IMR-90 (cell line): Measurements from ENCODE around the gene IQCK. TPM values are rescaled to one million over a fixed set of nuclear protein-coding genes. Genes with fewer than 3 reads are reported as not detected.
A peak's percentile ranks its signal among the peaks of the same experiment; 100 is the strongest.

Source experiments
- ATAC-seq: fragments of 200-7000 bp; cut with Tn5 transposase; 2 replicates; pipeline ENCODE4 v1.9.1; 2020; ENCODE audit warnings: low read depth, mild to moderate bottlenecking, moderate library complexity
- BruUV-seq: library from RNA; stranded (reverse); fragments of 400-500 nt; replicated peaks from 2 replicates; lab custom pipeline; 2021; lab: Mats Ljungman, UMichigan
- CTCF ChIA-PET: fragments of 300-600 bp; formaldehyde crosslinking; extraction: SDS; loops from one replicate; lab custom pipeline; 2021; ENCODE audit warnings: antibody characterized with exemption; lab: Yijun Ruan, JAX
- POLR2A ChIA-PET: fragments of 300-600 bp; sonication (Branson Sonifier 250); formaldehyde crosslinking; loops from one replicate; lab custom pipeline; 2022; ENCODE audit warnings: antibody characterized with exemption; ENCODE audit not compliant: unreplicated experiment; lab: Charles Lee
- DNase-seq: peaks from one replicate; pipeline ENCODE4 v3.0.0; 2013
- H2AFZ ChIP-seq: replicated peaks from 2 replicates; pipeline ENCODE3; 2013; ENCODE audit warnings: low read length, mild to moderate bottlenecking; ENCODE audit not compliant: poor library complexity
- H2AK5ac ChIP-seq: 2 replicates; pipeline ENCODE4 v1.6.1; 2013; ENCODE audit warnings: low read depth, low read length, inconsistent platforms
- H2AK9ac ChIP-seq: replicated peaks from 2 replicates; pipeline ENCODE3; 2013; ENCODE audit warnings: mild to moderate bottlenecking, low read depth, low read length, moderate library complexity; ENCODE audit not compliant: poor library complexity
- H2BK120ac ChIP-seq: 2 replicates; pipeline ENCODE4 v1.6.1; 2013; ENCODE audit warnings: low read depth, low read length, inconsistent platforms
- H2BK15ac ChIP-seq: 3 replicates; pipeline ENCODE4 v1.6.1; 2013; ENCODE audit warnings: low read depth, low read length, inconsistent platforms
- H2BK20ac ChIP-seq: 2 replicates; pipeline ENCODE4 v1.6.1; 2013; ENCODE audit warnings: low read depth, mild to moderate bottlenecking, inconsistent platforms, low read length, moderate library complexity
- H2BK5ac ChIP-seq: 2 replicates; pipeline ENCODE4 v1.6.1; 2013; ENCODE audit warnings: mild to moderate bottlenecking, low read depth, low read length, inconsistent platforms; ENCODE audit not compliant: poor library complexity, severe bottlenecking
- H3K14ac ChIP-seq: replicated peaks from 2 replicates; pipeline ENCODE4 v1.6.1; 2013; ENCODE audit warnings: low read depth, low read length, inconsistent platforms
- H3K18ac ChIP-seq: 2 replicates; pipeline ENCODE4 v1.6.1; 2013; ENCODE audit warnings: low read depth, low read length, control low read depth
- H3K23ac ChIP-seq: 2 replicates; pipeline ENCODE4 v1.6.1; 2013; ENCODE audit warnings: low read depth, low read length, inconsistent platforms
- H3K27ac ChIP-seq: 2 replicates; pipeline ENCODE4 v1.5.1; 2013; ENCODE audit warnings: mild to moderate bottlenecking, control low read depth, low read length; ENCODE audit not compliant: insufficient read depth
- H3K27me3 ChIP-seq: 2 replicates; pipeline ENCODE4 v1.6.1; 2013; ENCODE audit warnings: low read length; ENCODE audit not compliant: control insufficient read depth, insufficient read depth
- H3K36me3 ChIP-seq: 2 replicates; pipeline ENCODE4 v1.6.1; 2013; ENCODE audit warnings: low read length, mixed read lengths; ENCODE audit not compliant: control insufficient read depth, insufficient read depth
- H3K4ac ChIP-seq: 2 replicates; pipeline ENCODE4 v1.6.1; 2013; ENCODE audit warnings: low read depth, low read length, inconsistent platforms
- H3K4me1 ChIP-seq: 2 replicates; pipeline ENCODE4 v1.6.1; 2013; ENCODE audit warnings: low read length, mixed read lengths; ENCODE audit not compliant: control insufficient read depth, insufficient read depth
- H3K4me2 ChIP-seq: 2 replicates; pipeline ENCODE4 v1.6.1; 2013; ENCODE audit warnings: low read depth, mild to moderate bottlenecking, control low read depth, low read length, moderate library complexity
- H3K4me3 ChIP-seq: 2 replicates; pipeline ENCODE4 v1.5.1; 2013; ENCODE audit warnings: low read depth, mild to moderate bottlenecking, control low read depth, low read length, moderate library complexity; ENCODE audit not compliant: insufficient read depth
- H3K56ac ChIP-seq: 2 replicates; pipeline ENCODE4 v1.6.1; 2013; ENCODE audit warnings: low read length, inconsistent platforms; ENCODE audit not compliant: insufficient read depth; ENCODE audit errors: extremely low read depth
- H3K79me1 ChIP-seq, 2 experiments: 2 replicates each; pipeline ENCODE4 v1.6.1; 2013; ENCODE audit warnings: low read length in 2 of 2, inconsistent platforms in 1 of 2, low read depth in 1 of 2
- H3K9ac ChIP-seq: 2 replicates; pipeline ENCODE4 v1.6.1; 2013; ENCODE audit warnings: low read depth, low read length, control low read depth
- H3K9me1 ChIP-seq: 2 replicates; pipeline ENCODE4 v1.6.1; 2013; ENCODE audit warnings: low read length, inconsistent platforms; ENCODE audit not compliant: insufficient read depth
- H3K9me3 ChIP-seq: 2 replicates; pipeline ENCODE4 v1.6.1; 2013; ENCODE audit warnings: low read length; ENCODE audit not compliant: control insufficient read depth, insufficient read depth
- H4K20me1 ChIP-seq: 2 replicates; pipeline ENCODE4 v1.6.1; 2013; ENCODE audit warnings: low read length, inconsistent platforms; ENCODE audit not compliant: insufficient read depth
- H4K5ac ChIP-seq: 2 replicates; pipeline ENCODE4 v1.6.1; 2013; ENCODE audit warnings: mild to moderate bottlenecking, low read depth, low read length, control low read depth
- H4K8ac ChIP-seq, 2 experiments: 2 replicates each; pipeline ENCODE4 v1.6.1; 2013; ENCODE audit warnings: low read depth in 2 of 2, low read length in 2 of 2, control low read depth in 1 of 2, inconsistent platforms in 1 of 2
- H4K91ac ChIP-seq: 2 replicates; pipeline ENCODE4 v1.6.1; 2013; ENCODE audit warnings: low read depth, low read length, inconsistent platforms; ENCODE audit not compliant: insufficient read depth
- BHLHE40 ChIP-seq: fragments of 150-350 bp; IDR thresholded peaks from 2 replicates; pipeline ENCODE4 v1.6.1; 2016; ENCODE audit warnings: mild to moderate bottlenecking, low read depth, low read length
- CEBPB ChIP-seq: IDR thresholded peaks from 2 replicates; pipeline ENCODE4 v1.6.1; 2012; ENCODE audit warnings: low read depth, low read length, improper control_type of control experiment
- CHD1 ChIP-seq: IDR thresholded peaks from 2 replicates; pipeline ENCODE4 v1.6.1; 2012; ENCODE audit warnings: low read depth, low read length, improper control_type of control experiment
- CTCF ChIP-seq: conservative IDR thresholded peaks from 2 replicates; pipeline ENCODE4 v1.5.1; 2012; ENCODE audit warnings: mild to moderate bottlenecking, low read depth, low read length, improper control_type of control experiment
- ELK1 ChIP-seq: fragments of 150-350 bp; IDR thresholded peaks from 2 replicates; pipeline ENCODE4 v1.6.1; 2016; ENCODE audit warnings: low read depth, mild to moderate bottlenecking, low read length, moderate library complexity, borderline replicate concordance
- FOS ChIP-seq: fragments of 150-350 bp; IDR thresholded peaks from 2 replicates; pipeline ENCODE4 v1.6.1; 2016; ENCODE audit warnings: low read depth, low read length
- MAFK ChIP-seq: IDR thresholded peaks from 2 replicates; pipeline ENCODE4 v1.6.1; 2012; ENCODE audit warnings: low read depth, low read length, improper control_type of control experiment
- MAZ ChIP-seq: IDR thresholded peaks from 2 replicates; pipeline ENCODE4 v1.6.1; 2012; ENCODE audit warnings: low read depth, mild to moderate bottlenecking, low read length, improper control_type of control experiment, moderate library complexity, borderline replicate concordance
- MXI1 ChIP-seq: IDR thresholded peaks from 2 replicates; pipeline ENCODE4 v1.6.1; 2012; ENCODE audit warnings: low read depth, mild to moderate bottlenecking, low read length, moderate library complexity, borderline replicate concordance
- NFE2L2 ChIP-seq: fragments of 150-350 bp; IDR thresholded peaks from 2 replicates; pipeline ENCODE4 v1.6.1; 2016; ENCODE audit warnings: low read depth, mild to moderate bottlenecking, low read length
- POLR2A ChIP-seq: IDR thresholded peaks from 2 replicates; pipeline ENCODE4 v1.6.1; 2012; ENCODE audit warnings: mild to moderate bottlenecking, low read depth, low read length
- RAD21 ChIP-seq: IDR thresholded peaks from 2 replicates; pipeline ENCODE4 v1.6.1; 2012; ENCODE audit warnings: low read length, improper control_type of control experiment
- RCOR1 ChIP-seq: IDR thresholded peaks from 2 replicates; pipeline ENCODE4 v1.6.1; 2012; ENCODE audit warnings: mild to moderate bottlenecking, low read length, improper control_type of control experiment; ENCODE audit not compliant: insufficient replicate concordance
- RFX5 ChIP-seq: IDR thresholded peaks from 2 replicates; pipeline ENCODE4 v1.8.0; 2012; ENCODE audit warnings: low read depth, mild to moderate bottlenecking, low read length, moderate library complexity
- SMC3 ChIP-seq: fragments of 150-350 bp; IDR thresholded peaks from 2 replicates; pipeline ENCODE4 v1.6.1; 2016; ENCODE audit warnings: low read depth, mild to moderate bottlenecking, antibody characterized with exemption, low read length, moderate library complexity
- USF2 ChIP-seq: fragments of 150-350 bp; IDR thresholded peaks from 2 replicates; pipeline ENCODE4 v1.6.1; 2017; ENCODE audit warnings: mild to moderate bottlenecking, antibody characterized with exemption, low read length, low read depth
- WGBS, 2 experiments: methylation state at CpG; one replicate each; pipeline versions ENCODE4 v1.1.5 to v1.1.7; 2013; ENCODE audit warnings: missing lambda C conversion rate in 2 of 2; ENCODE audit not compliant: insufficient read length in 1 of 2; ENCODE audit errors: extremely low coverage in 2 of 2; 5-methylcytosine and 5-hydroxymethylcytosine counted together
- dilution Hi-C: fragments of 300-500 bp; cut with HindIII; formaldehyde crosslinking; loops from one replicate; pipeline ENCODE4 v1.14.3; 2018; ENCODE audit warnings: low sequenced_read_pairs; ENCODE audit not compliant: unreplicated experiment
- in situ Hi-C: fragments of 300-500 bp; cut with MboI; formaldehyde crosslinking; loops from 3 replicates; pipeline ENCODE4 v1.14.3; 2019; ENCODE audit warnings: low sequenced_read_pairs, inconsistent platforms, mixed read lengths
- intact Hi-C: fragments of 100-400 bp; cut with micrococcal nuclease; formaldehyde crosslinking; loops from 2 replicates; pipeline ENCODE4 v1.10.0; 2022
- polyA plus RNA-seq, 3 experiments: library from polyadenylated mRNA; depleted of rRNA; stranded (reverse); fragments of >200 nt; gene quantifications; 2 replicates each; pipeline ENCODE4 v1.2.3, GENCODE V29; 2012; ENCODE audit warnings: low replicate concordance in 1 of 3
- total RNA-seq: library from RNA; depleted of rRNA; stranded (reverse); fragments of >200 nt; gene quantifications from 2 replicates; pipeline ENCODE4 v1.2.3, GENCODE V29; 2012

Gene IQCK
- total and polyA plus RNA-seq, 2 of the 4 experiments (the other 2 are of a cell fraction): 4.1 to 5.4 TPM

- Histone ChIP-seq H2BK5ac (no peak overlapping the region), H3K36me3 (peaks cover 34% of the 10 kb centered on the region), H2AK5ac (peak overlapping the region; percentile 53; the same call in 1 of the 2 replicates), H4K91ac (no peak overlapping the region), H2AFZ (no peak overlapping the region), H3K18ac (0 out of 2 replicates have a peak overlapping the region, but pooled peaks have one; percentile 20), H3K27me3 (no peaks in the 10 kb centered on the region), H2BK120ac (0 out of 2 replicates have a peak overlapping the region, but pooled peaks have one; percentile 1), H3K4me2 (no peak overlapping the region), H3K4ac (peak overlapping the region; percentile 29), H3K79me1 (peaks cover 18 to 32% of the 10 kb centered on the region in 2 experiments; a peak in 3 of 4 replicates), H4K20me1 (no peaks in the 10 kb centered on the region), H3K9me3 (no peaks in the 10 kb centered on the region), H3K27ac (peak overlapping the region; percentile 21; the same call in 1 of the 2 replicates), H3K4me1 (peaks cover 17% of the 10 kb centered on the region), H4K5ac (no peak overlapping the region; the same call in 1 of the 2 replicates), H3K4me3 (no peak overlapping the region), H3K9ac (no peak overlapping the region), H4K8ac (no peak overlapping the region), H3K14ac (no peak overlapping the region), H2BK15ac (no peak overlapping the region), H3K9me1 (peaks cover 22% of the 10 kb centered on the region; the same call in 1 of the 2 replicates), H2BK20ac (no peak overlapping the region), H3K56ac (no peak overlapping the region), H2AK9ac (no peak overlapping the region), H3K23ac (no peak overlapping the region)
- ChIA-PET CTCF (interaction anchor here (0.5 to 1.3 kb wide), 3 partner anchors 98 to 165 kb away, joined by 3 to 5 read pairs (median 4); no protein-coding TSS in a partner anchor), POLR2A (interaction anchor here (0.6 kb wide), 1 partner anchor 169 kb away, joined by 3 read pairs; no protein-coding TSS in a partner anchor)
- in situ Hi-C loops: no loop called here
- no TSS peak for BruUV-seq
- TF ChIP-seq RAD21 (no peak), ELK1 (no peak), MXI1 (no peak), CEBPB (no peak), MAZ (no peak), POLR2A (no peak), RCOR1 (no peak), BHLHE40 (no peak), SMC3 (no peak), USF2 (no peak), CTCF (no peak), CHD1 (no peak), FOS (no peak), MAFK (no peak), RFX5 (no peak), NFE2L2 (no peak)
- dilution Hi-C loops: no loop called here
- intact Hi-C loops: no loop called here
- ATAC-seq (no peak), DNase-seq (no peak)
- WGBS, 2 experiments: 97% methylated on average over 10 of the region's 15 CpGs; no CpG with 5 or more reads in 1 of the 2 experiments
Observed at GRCh38 chr16:19696961-19697360, 21.1 kb upstream of the IQCK start.
